Measurements from ENCODE around the gene CYP2R1.

Gene CYP2R1, protein sequence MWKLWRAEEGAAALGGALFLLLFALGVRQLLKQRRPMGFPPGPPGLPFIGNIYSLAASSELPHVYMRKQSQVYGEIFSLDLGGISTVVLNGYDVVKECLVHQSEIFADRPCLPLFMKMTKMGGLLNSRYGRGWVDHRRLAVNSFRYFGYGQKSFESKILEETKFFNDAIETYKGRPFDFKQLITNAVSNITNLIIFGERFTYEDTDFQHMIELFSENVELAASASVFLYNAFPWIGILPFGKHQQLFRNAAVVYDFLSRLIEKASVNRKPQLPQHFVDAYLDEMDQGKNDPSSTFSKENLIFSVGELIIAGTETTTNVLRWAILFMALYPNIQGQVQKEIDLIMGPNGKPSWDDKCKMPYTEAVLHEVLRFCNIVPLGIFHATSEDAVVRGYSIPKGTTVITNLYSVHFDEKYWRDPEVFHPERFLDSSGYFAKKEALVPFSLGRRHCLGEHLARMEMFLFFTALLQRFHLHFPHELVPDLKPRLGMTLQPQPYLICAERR

DNA sequence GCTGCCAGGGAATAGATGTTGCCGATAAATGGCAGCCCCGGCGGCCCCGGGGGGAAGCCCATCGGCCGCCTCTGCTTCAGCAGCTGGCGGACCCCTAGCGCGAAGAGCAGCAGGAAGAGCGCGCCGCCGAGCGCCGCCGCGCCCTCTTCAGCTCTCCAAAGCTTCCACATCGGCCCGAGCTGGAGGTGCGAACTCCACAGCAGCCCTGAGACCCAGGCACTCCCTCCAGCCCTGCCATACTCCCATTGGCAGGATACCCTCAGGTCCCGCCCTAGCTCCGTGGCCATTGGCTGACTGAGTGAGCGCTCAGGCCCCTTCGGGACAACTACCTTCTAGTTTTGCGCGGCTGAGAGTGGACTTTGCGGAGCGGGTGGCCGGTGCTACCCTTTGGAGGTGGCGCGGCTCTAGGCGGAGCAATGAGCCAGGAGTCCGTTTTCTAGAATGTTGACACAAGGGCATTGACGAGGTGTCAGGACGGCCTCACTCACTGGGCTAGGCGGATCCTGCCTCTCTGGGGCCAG lies at the start of gene CYP2R1:
TSS of gene CYP2R1 (minus strand) at position 196 of the 521 bp plus-strand sequence. CDS start at position 170, 26 bp downstream.
- peak; percentile 83 for DNase-seq (ENCODE audit: low read depth)

DNA sequence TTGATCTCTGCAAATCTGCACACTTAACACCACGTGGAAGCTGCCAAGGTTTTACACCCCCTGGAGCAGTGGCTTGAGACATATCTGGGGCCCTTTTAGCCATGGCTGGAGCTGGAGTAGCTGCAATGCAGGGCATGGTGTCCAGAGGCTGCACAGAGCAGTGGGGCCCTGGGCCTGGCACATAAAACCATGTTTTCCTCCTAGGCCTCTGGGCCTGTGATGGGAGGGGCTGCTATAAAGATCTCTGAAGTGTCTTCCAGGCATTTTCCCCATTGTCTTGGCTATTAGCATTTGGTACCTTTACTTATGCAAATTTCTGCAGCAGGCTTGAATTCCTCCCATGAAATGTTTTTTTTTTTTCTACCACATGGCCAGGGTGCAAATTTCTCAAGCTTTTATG lies 46.9 kb upstream of the CYP2R1 start:
- DNase-seq (ENCODE audit: low read depth), result no peak

DNA sequence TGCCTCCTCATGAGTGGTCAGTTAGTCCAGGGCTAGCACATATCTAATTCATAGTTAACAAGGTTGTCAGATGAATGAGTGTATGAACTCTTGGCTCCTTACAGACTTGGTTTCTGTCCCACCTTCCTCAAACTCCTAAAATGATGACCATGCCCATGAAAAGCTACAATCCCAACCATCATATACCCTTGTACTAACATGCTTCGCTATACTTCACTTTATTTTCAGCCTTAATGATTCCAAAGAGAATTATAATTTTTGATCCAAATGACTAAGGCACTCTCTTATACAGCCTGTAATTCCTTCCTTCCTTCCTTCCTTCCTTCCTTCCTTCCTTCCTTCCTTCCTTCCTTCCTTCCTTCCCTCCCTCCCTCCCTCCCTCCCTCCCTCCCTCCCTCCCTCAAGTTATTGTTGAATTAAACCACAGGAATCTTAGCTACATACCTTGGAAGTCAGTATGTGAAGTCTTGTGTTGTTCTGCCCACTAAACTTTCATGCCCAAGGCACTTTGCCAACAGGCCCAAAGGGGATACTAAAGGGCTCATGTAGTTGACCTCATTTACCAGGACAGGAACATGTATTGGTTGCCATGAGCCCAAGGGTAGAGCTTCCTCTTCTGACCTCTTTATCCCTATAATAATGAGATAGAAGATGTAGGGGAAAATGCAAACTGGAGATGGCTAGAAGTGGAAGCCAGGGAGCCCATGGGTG lies 42.8 kb upstream of the CYP2R1 start:
- no peak for DNase-seq (ENCODE audit: low read depth)

DNA sequence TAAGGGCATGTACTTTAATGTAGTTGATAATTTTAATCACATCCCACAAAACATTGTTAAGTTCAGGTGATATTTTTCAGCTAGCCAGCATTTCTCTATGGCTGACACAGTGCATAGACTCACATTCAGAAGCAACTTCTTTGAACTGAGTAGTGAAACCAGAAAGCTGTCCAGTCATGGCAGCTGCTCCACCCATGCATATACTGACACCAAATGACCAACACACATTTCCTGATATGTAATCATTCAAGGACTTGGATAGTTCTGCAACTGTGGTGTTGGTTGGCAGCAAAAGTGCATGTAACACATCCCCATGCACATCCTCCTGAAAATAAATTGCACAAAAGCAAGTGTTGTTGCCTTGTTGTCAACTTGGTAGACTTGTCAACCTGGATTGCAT lies 40.4 kb upstream of the CYP2R1 start:
- no peak for DNase-seq (ENCODE audit: low read depth)

DNA sequence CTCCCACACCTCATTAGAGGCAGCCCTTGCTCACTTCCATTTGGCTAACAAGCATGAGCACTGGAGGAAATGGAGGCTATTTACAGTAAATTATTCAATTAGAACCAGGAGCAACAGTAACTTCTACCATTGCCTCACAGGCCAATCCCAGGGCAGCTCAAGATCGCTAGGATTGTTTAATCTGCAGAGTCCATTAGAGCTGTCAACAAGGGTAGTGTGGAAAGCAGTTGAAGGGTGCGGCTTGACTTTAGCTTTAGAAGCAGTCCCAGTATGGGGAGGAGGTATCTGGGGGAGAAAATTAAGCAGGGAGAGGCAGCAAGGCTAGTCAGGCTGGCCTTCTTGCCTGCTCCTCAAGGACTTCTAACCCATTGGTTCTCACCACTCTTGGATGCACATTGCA lies 38.3 kb upstream of the CYP2R1 start:
- DNase-seq (ENCODE audit: low read depth), result no peak

DNA sequence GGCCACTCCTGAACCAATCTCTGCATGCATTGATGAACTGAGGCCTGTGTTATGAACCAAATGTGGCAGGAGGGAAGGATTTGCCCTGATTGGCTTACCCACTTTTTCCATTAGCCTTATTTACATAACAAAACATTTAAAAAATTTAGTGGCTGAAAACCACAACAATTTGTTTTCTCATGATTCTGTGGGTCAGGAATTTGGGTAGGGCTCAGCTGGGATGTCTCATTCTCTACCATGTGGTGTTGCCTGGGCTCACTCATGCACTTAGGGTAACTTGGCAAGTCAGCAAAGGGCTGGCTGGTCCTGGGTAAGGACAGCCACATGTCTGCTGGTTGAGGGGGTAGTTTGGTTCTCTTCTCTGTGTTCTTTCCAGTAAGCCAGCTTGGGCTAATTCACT lies 35.1 kb upstream of the CYP2R1 start:
- no peak for DNase-seq (ENCODE audit: low read depth)

DNA sequence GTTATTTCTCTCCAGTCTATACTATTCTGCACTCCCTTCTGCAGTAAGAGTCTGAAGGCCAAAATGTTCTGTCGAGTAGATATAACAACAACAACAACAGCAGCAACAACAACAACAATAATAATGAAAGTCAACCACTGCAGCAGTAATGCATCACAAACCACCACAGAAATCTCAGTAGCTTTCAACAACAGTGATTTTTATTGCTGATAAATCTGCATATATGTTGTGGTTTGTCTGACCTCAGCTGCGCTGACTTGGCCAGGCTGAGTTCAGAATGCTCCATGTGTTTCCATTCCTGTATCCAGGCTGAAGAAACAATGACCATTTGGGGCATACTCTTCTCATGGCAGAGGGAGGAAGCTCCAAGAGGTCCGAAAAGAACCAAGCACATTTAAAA lies 32.3 kb upstream of the CYP2R1 start:
- DNase-seq (ENCODE audit: low read depth), result no peak

DNA sequence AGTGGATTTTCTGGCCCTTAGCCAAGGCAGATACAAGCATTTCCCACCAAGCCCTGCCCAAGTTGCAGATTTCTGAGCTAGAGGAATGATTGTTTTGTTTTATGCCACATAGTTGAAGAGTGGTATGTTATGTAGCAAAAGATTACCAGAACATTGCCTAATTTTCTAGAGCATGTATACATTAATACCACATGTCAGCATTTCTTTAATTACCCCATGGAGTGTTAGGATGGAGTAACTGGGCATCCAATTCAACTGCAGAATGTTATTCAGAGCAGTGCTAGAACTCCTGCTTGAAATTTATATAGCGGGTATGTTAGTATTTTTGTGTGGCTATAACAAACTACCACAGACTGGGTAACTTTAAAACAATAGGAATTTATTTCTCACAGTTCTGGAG lies 24.4 kb upstream of the CYP2R1 start:
- DNase-seq (ENCODE audit: low read depth), result no peak

DNA sequence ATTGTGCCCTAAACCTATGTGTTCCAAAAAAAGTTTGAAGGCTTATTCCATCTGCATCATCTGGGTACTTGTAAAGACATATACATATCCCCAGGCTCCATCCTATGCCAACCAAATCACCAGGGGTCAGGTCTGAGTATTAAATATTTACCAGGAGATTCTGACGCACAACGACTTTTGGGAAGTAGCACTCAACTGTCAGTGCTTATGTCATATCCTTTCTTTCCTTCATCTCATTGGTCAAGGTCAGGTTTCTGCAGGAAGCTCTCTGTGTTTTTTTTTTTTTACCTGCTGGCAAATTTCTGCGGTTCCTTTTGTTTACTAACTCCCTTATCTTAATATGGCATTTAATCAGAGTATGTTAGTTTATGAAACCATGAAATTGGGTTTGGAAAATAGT lies 22.5 kb upstream of the CYP2R1 start:
- DNase-seq (ENCODE audit: low read depth), result no peak

DNA sequence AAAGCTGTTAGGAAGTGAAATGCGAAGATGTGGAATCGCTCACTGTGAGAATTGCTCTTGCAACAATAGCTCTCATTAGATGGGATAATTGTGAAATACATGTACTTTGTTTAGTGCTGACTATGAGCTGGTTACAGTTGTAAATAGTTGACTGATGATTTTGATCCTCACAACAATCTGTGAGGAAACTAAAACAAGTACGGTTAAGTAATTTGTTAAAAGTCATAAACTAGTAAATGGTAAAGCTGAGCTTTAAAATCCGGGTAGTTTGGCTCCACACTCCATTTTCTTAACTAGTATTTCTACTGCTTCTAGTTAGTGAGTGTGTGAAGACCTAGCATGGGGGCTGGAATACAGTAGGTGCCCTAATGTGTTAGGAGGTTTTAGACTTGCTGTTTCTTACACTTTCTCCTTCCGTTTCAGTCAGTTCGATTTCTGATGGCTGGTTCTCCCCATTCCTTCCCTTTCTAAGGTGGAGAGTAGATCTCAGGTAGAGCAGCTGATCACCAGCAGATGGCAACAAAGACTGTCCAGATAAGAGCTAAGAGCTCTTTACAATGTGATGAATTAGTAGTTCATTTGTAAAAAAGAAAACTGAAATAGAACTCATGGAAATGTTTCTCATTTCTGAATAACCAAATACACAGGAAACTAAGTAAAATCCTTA lies 16.3 kb upstream of the CYP2R1 start:
- DNase-seq (ENCODE audit: low read depth), result peak; percentile 36

DNA sequence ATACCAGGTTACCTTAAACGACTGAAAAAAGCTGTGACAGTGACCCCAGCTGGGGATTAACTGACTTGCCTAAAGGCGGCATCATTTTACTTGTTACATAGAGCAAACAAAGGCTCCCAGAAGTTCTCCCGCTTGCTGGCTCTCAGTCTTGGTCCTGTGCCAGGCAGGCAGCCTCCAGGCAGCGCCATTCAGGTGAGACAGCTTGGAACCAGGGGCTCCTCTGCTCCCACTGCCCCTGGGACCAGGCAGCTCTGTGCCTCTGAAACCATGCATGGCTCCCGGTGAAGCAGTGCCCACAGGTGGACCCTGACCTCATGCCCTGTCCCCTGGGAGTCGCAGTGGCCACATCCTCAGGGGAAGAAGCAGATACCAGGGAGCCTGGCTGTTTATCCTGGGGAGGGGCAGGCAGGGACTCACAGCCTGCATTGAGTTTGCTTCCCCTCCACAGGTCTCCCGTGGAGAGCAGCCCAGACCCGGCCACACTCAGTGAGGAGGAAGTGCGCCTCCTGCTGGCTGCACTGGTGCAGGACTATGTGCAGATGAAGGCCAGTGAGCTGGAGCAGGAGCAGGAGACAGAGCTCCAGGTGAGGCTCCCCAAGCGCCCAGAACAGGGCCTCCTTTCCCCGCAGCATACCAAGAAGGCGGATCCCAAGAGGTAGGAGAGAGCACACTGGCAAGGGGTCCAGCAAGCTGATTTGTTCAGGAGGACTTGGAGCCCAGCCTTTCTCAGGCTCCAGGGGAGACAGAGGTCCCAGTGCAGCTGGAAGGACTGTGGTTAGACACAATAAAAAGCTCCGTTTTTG lies 15.6 kb upstream of the CYP2R1 start:
- DNase-seq (ENCODE audit: low read depth), result peak; percentile 80

DNA sequence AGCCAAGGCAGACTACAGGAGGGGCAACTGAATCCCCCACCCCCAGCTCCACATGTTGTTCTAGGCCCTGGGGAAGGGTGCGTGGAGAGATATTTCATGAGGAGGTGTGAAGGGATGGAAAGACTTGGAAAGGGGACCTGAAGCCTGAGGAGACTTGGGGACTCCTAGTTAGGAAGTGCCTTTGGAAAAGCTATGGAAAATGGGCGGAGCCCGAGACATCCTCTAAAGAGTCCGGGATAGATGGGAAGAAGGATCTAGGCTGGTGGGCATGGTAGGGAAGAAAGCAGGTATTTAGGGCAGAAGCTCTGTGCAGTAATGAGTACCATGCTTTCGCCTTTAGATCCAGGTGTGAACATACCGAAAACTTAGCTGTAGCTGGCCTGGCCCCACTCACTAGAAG lies 15.0 kb upstream of the CYP2R1 start:
- DNase-seq (ENCODE audit: low read depth), result no peak

DNA sequence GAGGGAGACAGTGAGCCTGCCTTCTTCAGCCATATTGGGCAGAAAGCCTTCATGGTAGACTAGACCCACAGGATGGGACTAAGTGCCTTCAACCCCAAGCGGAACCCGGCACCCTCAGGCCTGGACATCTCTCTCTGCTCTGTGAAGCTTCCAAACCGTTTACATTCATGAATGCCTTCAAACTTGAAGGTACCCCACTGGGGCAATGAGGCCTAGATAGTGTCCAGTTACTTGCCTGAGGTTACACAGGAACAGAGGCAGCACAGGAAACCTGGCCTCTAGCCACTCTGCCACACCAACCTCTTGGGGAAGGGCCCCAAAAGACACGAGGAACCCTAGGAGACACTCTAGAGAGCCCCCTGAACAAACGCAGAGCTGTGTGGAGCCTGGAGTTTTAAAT lies 14.5 kb upstream of the CYP2R1 start:
- no peak for DNase-seq (ENCODE audit: low read depth)

DNA sequence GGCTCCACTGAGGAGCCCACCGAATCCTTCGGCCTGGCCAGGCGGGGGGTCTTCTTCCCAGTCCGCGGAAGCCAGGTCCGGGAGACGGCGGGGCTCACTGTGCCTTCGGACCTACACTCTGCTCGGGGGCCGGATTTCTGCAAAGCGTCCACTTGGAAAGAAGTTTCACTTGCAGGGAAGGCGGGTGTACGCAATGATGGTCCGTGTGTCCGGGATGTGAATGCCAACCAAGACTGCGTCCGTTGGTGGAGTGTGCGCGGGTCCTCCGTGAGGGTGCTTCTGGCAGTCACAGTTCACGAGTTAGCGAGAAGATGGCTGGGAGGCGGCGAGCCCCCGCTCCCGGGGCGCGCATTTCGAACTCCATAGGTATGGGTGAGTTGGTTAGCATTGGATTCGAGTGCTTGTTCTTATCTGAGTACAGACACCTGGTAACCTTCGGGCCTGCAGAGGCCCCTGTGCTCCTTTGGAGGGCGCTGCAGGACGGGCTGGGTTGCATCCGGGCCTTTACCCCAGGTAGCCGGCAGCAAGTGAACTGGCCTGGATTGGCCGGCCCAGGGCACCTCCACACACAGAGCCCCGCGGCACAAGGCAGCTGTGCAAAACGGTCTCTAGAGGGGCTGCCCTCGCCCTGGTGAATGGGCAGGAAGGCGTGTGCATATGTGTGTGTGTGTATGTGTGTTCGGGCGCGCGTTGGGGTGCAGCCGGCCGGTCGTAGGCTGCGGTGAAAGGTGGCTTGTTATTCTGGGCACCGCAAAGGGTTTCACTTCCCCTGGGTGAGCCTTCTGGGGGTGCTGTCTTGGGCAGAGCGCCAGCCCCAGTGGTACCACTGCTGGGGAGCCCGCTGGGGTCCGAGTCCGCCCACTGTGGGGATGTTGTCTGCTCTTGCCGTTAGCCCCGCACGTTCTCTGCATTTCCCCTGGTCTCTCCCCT lies 13.3 kb upstream of the CYP2R1 start:
- DNase-seq (ENCODE audit: low read depth), result peak; percentile 29

DNA sequence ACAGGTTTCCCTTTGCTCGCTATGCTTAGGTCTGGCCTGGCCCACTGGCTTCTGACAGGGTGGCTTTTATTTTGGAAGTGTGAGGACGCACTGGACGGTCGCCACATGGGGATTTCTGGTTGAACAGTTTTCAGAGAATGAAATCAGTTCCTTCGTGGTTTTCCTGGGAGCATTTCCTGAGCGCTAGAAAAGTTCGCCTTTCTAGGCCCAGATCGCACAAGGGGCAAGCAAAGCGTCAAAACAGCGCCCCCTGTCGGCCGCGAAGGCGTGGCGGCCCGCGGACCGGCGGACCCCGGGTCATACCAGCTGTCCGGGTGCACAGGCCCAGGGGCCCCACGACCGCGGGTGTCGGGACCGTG lies 12.7 kb upstream of the CYP2R1 start:
- DNase-seq (ENCODE audit: low read depth), result peak; percentile 71

DNA sequence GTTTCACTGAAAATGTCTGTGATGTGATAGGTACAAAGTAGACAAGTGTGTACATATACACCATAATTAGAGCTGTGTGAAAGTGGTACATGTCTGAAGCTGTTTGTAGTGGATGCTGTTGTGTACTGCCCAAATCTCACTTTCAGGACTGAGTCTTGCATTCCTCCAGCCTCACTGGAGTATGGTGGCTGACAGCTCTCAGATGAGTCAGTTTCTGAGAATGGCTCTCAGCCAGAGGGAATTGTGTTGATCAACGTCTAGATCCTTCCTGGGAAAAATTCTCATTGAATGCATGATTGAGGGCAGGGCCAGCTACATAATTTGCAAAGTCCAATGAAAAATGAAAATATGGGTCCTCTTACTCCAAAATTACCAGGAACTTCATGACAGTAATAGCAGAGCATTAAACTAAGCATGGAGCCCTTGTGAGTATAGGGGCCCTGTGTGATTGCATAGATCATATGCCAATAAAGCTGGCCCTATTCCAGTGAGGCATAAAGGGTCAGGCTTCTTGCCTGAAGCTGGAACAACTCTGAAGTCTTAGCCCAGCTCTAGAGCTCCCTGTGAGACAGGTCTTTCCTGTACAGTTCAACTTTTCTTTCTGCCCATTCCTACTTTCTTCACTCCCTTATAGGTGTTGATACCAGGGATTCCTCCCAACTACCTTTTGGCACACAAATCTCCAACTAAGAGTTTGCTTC lies 10.8 kb upstream of the CYP2R1 start:
- DNase-seq (ENCODE audit: low read depth), result no peak

DNA sequence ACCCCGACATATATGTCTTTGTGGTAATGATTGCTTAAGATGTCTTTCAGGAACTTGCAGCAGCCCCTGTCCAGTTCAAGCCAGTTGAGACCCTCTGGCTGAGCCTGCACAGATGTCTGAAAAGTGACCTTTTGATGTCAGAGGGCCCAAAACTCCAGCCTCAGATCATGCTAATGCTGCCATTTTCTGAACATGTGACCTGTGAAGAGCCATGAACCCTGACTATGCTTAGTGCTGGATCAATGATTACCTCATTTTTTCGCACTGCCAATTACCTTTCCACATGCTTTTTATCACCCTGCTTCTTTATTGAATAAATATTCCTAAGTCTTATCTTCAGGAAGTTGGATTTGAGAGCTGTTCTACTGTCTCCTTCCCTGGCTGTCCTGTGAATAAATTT lies 6.9 kb upstream of the CYP2R1 start:
- no peak for DNase-seq (ENCODE audit: low read depth)

DNA sequence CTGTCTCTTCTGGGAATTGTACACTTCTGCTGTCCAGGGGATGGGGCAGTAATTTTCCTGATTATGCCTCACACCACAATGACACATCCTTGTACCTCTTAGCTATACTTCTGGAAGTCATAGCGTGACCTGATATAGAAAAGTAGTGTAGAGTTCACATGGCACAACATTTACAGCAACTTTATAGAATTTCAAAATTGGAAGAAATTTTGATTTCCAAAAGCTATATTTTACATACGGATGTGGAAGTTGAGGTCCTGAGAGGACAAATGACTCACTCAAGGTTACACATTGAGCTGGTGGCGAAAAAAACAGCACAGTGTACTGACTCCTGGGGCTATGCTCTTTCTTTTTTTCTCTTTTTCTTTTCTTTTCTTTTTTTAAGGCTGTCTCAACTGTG lies 6.3 kb upstream of the CYP2R1 start:
- DNase-seq (ENCODE audit: low read depth), result no peak

DNA sequence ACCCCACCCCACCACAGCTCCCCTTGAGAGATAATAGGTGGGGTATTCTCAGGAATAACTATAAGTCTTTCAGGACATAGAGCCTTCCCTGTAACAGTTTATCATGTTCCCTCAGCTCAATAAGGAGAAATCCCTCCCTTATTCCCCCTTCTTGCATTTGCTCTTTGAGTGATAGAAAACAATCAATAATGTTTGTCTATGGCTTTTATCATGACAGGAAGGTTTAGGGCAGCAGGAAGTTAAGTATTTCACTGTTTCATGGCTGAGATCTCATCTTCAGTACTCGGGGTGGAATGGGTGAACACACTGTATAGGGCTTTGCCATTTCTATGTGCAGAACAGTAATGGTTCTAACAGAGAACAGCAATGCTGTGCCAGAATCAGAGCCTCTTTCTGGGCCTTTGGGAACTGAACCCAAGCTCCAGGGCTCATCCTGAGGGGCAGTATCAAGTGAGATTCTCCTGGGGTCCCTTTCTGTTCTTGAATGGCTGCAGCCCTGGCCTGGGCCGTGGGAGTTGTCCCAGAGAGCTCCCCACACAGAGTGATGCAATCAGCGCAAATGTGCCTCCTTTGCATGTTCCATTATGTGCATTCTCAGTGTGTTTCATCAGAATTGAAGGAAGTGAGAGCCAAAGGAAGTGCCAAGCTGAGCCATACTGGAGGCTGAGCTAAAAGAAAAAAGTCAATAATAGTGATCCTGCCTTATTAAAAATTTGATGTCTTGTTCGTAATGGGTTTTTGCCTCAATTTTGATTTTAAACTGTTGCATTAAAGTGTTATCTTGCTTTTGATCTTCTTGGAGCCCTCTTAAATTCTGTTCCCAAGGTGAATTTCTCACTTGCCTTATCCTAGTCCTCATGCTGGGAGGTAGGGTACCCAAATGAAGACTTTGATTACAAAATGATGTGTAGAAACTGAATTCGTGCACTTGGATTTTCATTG lies 2.9 kb upstream of the CYP2R1 start:
- DNase-seq (ENCODE audit: low read depth), result no peak
